Fibroblast of lung (primary cell): Measurements from ENCODE around the gene PRSS1.

ENCODE experiments used
- EZH2 ChIP-seq: IDR thresholded peaks from 2 replicates; pipeline ENCODE4 v1.5.1; 2012; ENCODE audit warnings: low read length, control low read depth, mild to moderate bottlenecking; ENCODE audit errors: missing control alignments
- TF ChIP-seq, protein P1 (sequence below), 2 donors: IDR thresholded peaks in 1 of 2; conservative IDR thresholded peaks in 1 of 2; 1 replicate in 1 of 2; 2 replicates in 1 of 2; pipeline ENCODE4 v1.5.1; 2011 to 2012; ENCODE audit warnings: low read length in 2 of 2, control low read depth in 1 of 2, inconsistent platforms in 1 of 2, low read depth in 1 of 2, mild to moderate bottlenecking in 1 of 2

DNA sequence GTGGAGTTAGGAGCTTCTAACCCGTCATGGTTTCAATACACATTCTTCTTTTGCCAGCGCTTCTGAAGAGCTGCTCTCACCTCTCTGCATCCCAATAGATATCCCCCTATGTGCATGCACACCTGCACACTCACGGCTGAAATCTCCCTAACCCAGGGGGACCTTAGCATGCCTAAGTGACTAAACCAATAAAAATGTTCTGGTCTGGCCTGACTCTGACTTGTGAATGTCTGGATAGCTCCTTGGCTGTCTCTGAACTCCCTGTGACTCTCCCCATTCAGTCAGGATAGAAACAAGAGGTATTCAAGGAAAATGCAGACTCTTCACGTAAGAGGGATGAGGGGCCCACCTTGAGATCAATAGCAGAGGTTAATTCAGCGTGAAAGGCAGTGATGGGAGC is 43.9 kb downstream of the PRSS1 start:
- TF ChIP-seq, protein P1, sequence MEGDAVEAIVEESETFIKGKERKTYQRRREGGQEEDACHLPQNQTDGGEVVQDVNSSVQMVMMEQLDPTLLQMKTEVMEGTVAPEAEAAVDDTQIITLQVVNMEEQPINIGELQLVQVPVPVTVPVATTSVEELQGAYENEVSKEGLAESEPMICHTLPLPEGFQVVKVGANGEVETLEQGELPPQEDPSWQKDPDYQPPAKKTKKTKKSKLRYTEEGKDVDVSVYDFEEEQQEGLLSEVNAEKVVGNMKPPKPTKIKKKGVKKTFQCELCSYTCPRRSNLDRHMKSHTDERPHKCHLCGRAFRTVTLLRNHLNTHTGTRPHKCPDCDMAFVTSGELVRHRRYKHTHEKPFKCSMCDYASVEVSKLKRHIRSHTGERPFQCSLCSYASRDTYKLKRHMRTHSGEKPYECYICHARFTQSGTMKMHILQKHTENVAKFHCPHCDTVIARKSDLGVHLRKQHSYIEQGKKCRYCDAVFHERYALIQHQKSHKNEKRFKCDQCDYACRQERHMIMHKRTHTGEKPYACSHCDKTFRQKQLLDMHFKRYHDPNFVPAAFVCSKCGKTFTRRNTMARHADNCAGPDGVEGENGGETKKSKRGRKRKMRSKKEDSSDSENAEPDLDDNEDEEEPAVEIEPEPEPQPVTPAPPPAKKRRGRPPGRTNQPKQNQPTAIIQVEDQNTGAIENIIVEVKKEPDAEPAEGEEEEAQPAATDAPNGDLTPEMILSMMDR (conservative IDR thresholded peaks at IDR 0.05 in 1 of 2, IDR thresholded peaks at IDR 0.05 in 1 of 2; ENCODE audit: low read depth in 1 of 2, low read length in 2 of 2), result no peak
- no peak for TF ChIP-seq EZH2
